Thoracic aorta (tissue), 2 donors: Measurements from ENCODE around the gene EVC. TPM values are rescaled to one million over a fixed set of nuclear protein-coding genes. Genes with fewer than 3 reads are reported as not detected.

Experiments used
- ATAC-seq: fragments of 150-250 bp; one replicate; pipeline ENCODE4 v1.8.0; 2017; ENCODE audit warnings: low read depth; ENCODE audit not compliant: insufficient number of reproducible peaks, low FRiP score
- DNase-seq: peaks from one replicate; pipeline ENCODE4 v3.0.0-alpha.2; 2020; ENCODE audit warnings: low spot score
- H3K27ac ChIP-seq, 2 donors: fragments of 200-600 bp; sonication (generic); 1 replicate in 1 of 2; 2 replicates in 1 of 2; pipeline ENCODE4 v1.5.1; 2016; ENCODE audit warnings: mild to moderate bottlenecking in 2 of 2, moderate library complexity in 2 of 2
- H3K27me3 ChIP-seq: fragments of 200-600 bp; sonication (generic); replicated peaks from 2 replicates; pipeline ENCODE4 v1.6.0; 2016; ENCODE audit warnings: mild to moderate bottlenecking; ENCODE audit not compliant: insufficient read depth
- H3K36me3 ChIP-seq: fragments of 200-600 bp; sonication (generic); one replicate; pipeline ENCODE4 v1.5.1; 2016
- H3K4me1 ChIP-seq, 2 donors: fragments of 200-600 bp; sonication (generic); 1 replicate in 1 of 2; 2 replicates in 1 of 2; pipeline versions ENCODE4 v1.5.1 to v1.6.0; 2016; ENCODE audit warnings: low read depth in 2 of 2, mild to moderate bottlenecking in 1 of 2; ENCODE audit not compliant: control insufficient read depth in 1 of 2
- H3K4me3 ChIP-seq: fragments of 200-600 bp; sonication (generic); 2 replicates; pipeline ENCODE4 v1.5.1; 2016; ENCODE audit warnings: mild to moderate bottlenecking
- H3K9me3 ChIP-seq: fragments of 200-600 bp; sonication (generic); 2 replicates; pipeline ENCODE4 v1.5.1; 2016
- total RNA-seq, 2 donors: library from RNA; depleted of rRNA; stranded (reverse); fragments of >200 nt; gene quantifications; one replicate each; pipeline versions ENCODE4 v1.1.0 to v1.2.3, GENCODE V29; 2016
- TF ChIP-seq, protein P1 (sequence below): fragments of 200-600 bp; sonication (generic); IDR thresholded peaks from one replicate; pipeline ENCODE4 v1.5.1; 2019; ENCODE audit warnings: antibody characterized with exemption

The EVC gene
- total RNA-seq, 2 donors from 2014 or later = 65.1 to 88.5 TPM

DNA sequence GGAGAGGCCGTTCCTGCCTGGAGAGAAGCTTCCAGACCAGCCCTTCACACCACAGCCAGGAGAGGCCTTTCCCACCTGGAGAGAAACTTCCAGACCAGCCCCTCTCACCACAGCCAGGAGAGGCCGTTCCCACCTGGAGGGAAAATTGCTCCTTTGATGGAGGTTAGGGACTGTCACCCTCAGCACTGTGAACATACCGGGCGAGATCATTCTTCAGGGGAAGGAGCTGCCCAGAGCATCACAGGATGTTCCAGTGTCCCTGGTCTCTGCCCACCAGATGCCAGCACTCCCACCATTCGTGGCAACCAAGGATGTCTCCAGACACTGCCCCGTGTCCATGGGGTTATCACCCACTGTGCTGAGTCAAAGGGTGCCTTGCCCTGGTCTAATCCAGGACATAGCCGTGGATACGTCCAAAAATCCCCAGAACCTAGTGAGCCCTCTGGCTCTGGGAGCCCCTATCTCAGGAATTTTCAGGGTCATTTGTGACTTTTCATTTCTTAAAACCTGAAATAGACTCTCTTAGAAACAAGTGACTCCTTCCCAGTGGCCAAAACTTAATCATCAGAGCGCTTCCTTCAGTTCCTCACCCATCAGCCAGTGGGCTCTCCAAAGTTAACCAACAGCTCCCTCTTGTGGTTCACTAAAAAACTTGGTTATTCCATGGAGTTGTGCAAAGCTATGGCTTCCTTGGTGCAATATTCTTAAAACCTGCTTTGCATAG is 101.7 kb downstream of the EVC start:
- Histone ChIP-seq H3K27ac (no peak overlapping the region), H3K27me3 (no peaks in the 10 kb centered on the region), H3K4me3 (no peak overlapping the region), H3K36me3 (peaks cover 48% of the 10 kb centered on the region), H3K9me3 (no peaks in the 10 kb centered on the region), H3K4me1 (no peaks in the 10 kb centered on the region)
- TF ChIP-seq, protein P1, sequence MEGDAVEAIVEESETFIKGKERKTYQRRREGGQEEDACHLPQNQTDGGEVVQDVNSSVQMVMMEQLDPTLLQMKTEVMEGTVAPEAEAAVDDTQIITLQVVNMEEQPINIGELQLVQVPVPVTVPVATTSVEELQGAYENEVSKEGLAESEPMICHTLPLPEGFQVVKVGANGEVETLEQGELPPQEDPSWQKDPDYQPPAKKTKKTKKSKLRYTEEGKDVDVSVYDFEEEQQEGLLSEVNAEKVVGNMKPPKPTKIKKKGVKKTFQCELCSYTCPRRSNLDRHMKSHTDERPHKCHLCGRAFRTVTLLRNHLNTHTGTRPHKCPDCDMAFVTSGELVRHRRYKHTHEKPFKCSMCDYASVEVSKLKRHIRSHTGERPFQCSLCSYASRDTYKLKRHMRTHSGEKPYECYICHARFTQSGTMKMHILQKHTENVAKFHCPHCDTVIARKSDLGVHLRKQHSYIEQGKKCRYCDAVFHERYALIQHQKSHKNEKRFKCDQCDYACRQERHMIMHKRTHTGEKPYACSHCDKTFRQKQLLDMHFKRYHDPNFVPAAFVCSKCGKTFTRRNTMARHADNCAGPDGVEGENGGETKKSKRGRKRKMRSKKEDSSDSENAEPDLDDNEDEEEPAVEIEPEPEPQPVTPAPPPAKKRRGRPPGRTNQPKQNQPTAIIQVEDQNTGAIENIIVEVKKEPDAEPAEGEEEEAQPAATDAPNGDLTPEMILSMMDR = peak; percentile 68
- DNase-seq (no peak), ATAC-seq (peak; percentile 64)

DNA sequence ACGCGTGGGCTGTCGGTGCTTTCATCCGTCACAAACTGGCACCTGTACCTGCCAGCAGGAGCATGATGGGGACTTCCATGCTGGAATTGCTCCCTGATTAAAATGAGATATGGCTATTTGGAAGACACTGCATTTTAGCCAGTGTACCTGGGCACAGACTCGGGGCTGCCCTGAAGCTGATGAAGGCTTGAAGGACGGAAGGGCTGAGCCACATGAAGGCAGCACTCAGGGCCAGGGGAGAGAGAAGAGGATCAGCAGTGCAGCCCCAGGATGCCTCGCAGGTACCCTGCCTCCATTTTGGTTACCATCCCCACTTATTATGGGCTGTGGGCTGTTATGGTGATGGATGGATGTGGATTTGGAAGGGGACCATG is 102.9 kb downstream of the EVC start:
- DNase-seq = no peak
- Histone ChIP-seq H3K4me1 (no peaks in the 10 kb centered on the region), H3K36me3 (peaks cover 50% of the 10 kb centered on the region), H3K27ac (no peak overlapping the region), H3K9me3 (no peaks in the 10 kb centered on the region), H3K4me3 (no peak overlapping the region), H3K27me3 (no peaks in the 10 kb centered on the region)
- no peak for ATAC-seq
- TF ChIP-seq, protein P1 = no peak

DNA sequence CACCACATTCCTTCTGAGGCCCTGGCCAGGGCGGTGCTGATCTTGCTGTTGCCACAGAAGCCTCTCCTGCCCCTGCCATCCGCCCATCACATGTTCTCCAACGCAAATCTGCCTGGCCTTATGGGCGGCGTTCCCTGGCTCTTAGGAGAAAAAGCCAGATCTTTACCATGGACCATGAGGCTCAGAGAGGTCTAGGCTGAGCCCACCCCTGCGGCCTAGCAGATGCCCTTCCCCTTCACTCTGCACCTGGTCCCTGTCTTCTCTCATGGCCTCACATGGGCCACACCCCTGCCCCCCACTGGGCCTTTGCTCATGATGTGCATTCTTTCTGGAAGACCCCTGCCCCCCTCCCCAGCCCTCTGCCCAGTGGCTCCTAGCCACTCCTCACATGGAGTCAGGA is 103.4 kb downstream of the EVC start:
- TF ChIP-seq, protein P1 = no peak
- Histone ChIP-seq H3K4me3 (no peak overlapping the region), H3K27ac (no peak overlapping the region), H3K36me3 (peaks cover 53% of the 10 kb centered on the region), H3K4me1 (no peaks in the 10 kb centered on the region), H3K27me3 (no peaks in the 10 kb centered on the region), H3K9me3 (no peaks in the 10 kb centered on the region)
- DNase-seq = no peak
- no peak for ATAC-seq

DNA sequence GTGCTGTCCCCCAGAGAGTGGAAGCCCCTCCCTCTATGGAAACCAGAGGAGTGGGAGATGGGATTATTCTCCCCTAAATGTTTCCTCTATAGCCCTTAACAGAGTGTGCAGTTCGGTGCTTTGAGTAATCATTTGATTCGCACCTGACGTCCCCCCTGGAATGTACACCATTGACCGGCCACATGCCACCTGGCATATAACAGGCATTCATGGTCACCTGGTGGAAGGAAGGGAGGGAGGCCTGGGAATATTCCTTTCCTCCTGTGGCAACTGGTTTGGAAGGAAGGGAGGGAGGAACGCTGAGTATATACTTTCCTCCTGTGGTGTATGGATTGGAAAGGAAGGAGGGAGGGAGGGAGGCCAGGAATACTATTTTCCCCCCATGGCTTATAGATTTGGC is 104.6 kb downstream of the EVC start:
- Histone ChIP-seq H3K27ac (no peak overlapping the region), H3K36me3 (peaks cover 50% of the 10 kb centered on the region)
- no peak for DNase-seq

DNA sequence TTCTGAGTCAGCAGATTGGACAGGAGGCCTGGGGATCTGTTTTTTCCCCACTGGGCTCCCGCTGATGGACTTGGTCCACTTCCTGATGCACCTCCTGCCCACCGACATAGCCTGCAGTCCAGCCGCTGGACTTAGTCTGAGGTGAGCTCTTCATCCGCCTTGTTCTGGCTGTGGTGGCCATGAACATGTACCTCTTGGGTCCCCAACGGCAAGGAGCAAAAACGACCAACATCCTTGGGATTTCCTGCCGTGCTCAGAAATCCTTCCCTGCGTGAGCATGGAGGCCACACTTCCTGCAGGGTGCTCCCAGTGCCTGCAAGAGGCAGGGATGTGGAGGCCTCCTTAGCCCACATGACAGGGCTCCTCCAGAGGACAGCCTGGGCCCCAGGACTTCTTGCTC is 105.1 kb downstream of the EVC start:
- no peak overlapping the region for H3K4me3 ChIP-seq
- H3K27ac ChIP-seq = no peak overlapping the region
- TF ChIP-seq, protein P1 = no peak
- H3K9me3 ChIP-seq = no peaks in the 10 kb centered on the region
- H3K36me3 ChIP-seq = peaks cover 50% of the 10 kb centered on the region
- no peaks in the 10 kb centered on the region for H3K4me1 ChIP-seq
- ATAC-seq = no peak
- H3K27me3 ChIP-seq = no peaks in the 10 kb centered on the region
- DNase-seq = no peak

More for the DNA sequence above, 104.6 kb downstream of the EVC start:
- Histone ChIP-seq H3K4me3 (no peak overlapping the region), H3K9me3 (no peaks in the 10 kb centered on the region), H3K27me3 (no peaks in the 10 kb centered on the region), H3K4me1 (no peaks in the 10 kb centered on the region)
- no peak for ATAC-seq
- TF ChIP-seq, protein P1 = no peak
